ENCODE measurements around the gene AMMECR1L.

GRCh38 chr2:127877626-127878025 lies 8.1 kb downstream of the AMMECR1L start:
- TF ChIP-seq GATA2 (IDR thresholded peaks at IDR 0.05; ENCODE audit: low read depth, low read length) (no peak), GATA3 (IDR thresholded peaks at IDR 0.05; ENCODE audit: low read depth, low read length) (no peak)

Data from SH-SY5Y (cell line).